Left lung (tissue), 10 donors: Measurements from ENCODE around the gene AGAP1. TPM values are rescaled to one million over a fixed set of nuclear protein-coding genes. Genes with fewer than 3 reads are reported as not detected.
A peak's percentile ranks its signal among the peaks of the same experiment; 100 is the strongest.
"Not testable (repeated sequence)": the region's sequence is repeated elsewhere in the genome, so short reads cannot be mapped to it uniquely, and the experiment has no call there.

Experiments used
- ATAC-seq: fragments of 200-7000 bp; cut with Tn5 transposase; one replicate; pipeline ENCODE4 v1.9.1; 2020; ENCODE audit warnings: moderate library complexity
- DNase-seq, 4 donors: peaks; one replicate each; pipeline ENCODE4 v3.0.0-alpha.2; 2013 to 2020
- H3K27ac ChIP-seq, 2 donors: fragments of 200-600 bp; sonication (generic) in 1 of 2; one replicate each; pipeline versions ENCODE4 v1.5.0 to v1.8.0; 2020 to 2021
- H3K27me3 ChIP-seq, 2 donors: fragments of 200-600 bp; sonication (generic) in 1 of 2; one replicate each; pipeline versions ENCODE4 v1.5.0 to v1.8.0; 2020 to 2021
- H3K36me3 ChIP-seq, 2 donors: fragments of 200-600 bp; sonication (generic) in 1 of 2; one replicate each; pipeline versions ENCODE4 v1.5.0 to v1.8.0; 2020 to 2021
- H3K4me1 ChIP-seq, 2 donors: fragments of 200-600 bp; one replicate each; pipeline ENCODE4 v1.8.0; 2021
- H3K4me3 ChIP-seq, 2 donors: fragments of 200-600 bp; sonication (generic) in 1 of 2; one replicate each; pipeline versions ENCODE4 v1.5.0 to v1.8.0; 2020 to 2021; ENCODE audit warnings: mild to moderate bottlenecking in 1 of 2
- H3K9me3 ChIP-seq, 2 donors: fragments of 200-600 bp; sonication (generic) in 1 of 2; one replicate each; pipeline versions ENCODE4 v1.5.0 to v1.8.0; 2020 to 2021
- CTCF ChIP-seq, 2 donors: fragments of 200-600 bp; sonication (generic) in 1 of 2; IDR thresholded peaks; one replicate each; pipeline versions ENCODE4 v1.5.0 to v1.8.0; 2021; ENCODE audit warnings: antibody characterized with exemption in 2 of 2
- intact Hi-C, 2 donors: fragments of 100-400 bp; cut with DNase I; formaldehyde crosslinking; loops; one replicate each; pipeline versions ENCODE4 v1.11.2 to v1.14.2; 2022
- polyA plus RNA-seq, 6 donors: library from polyadenylated mRNA; unstranded; fragments of 120-200 nt; gene quantifications; one replicate each; pipeline ENCODE4 v1.2.1, GENCODE V29; 2013; ENCODE audit not compliant: insufficient read length in 6 of 6
- total RNA-seq, 2 donors: library from RNA; stranded (reverse); fragmentation: NEBNext Ultra II Directional; extraction: Animal tissue kit (Norgen Biotek cat#: 25700); gene quantifications; one replicate each; pipeline ENCODE4 v1.2.1, GENCODE V29; 2021
- donor health status: DM: no; HTN: yes; CAD: no.
- donor health status: DM: no; HTN: no; CAD: no.

The AGAP1 gene
- total and polyA plus RNA-seq, 8 donors, result 13.1 to 25.4 (median 22.4) TPM

- DNase-seq (peak in 1 of 4 donors; percentile 43), ATAC-seq (no peak)
- no peak overlapping the region for H3K4me3 ChIP-seq
- no peak overlapping the region for H3K27ac ChIP-seq
- no peaks in the 10 kb centered on the region for H3K36me3 ChIP-seq
- no peaks in the 10 kb centered on the region for H3K9me3 ChIP-seq
- no peaks in the 10 kb centered on the region for H3K27me3 ChIP-seq
- intact Hi-C loops, result no loop called here
- no peak for TF ChIP-seq CTCF (IDR thresholded peaks at IDR 0.05)
- H3K4me1 ChIP-seq, result no peaks in the 10 kb centered on the region
These were observed 596.2 kb downstream of the AGAP1 start for GRCh38 chr2:236090027-236090382.

- intact Hi-C loops, H3K27me3 ChIP-seq, H3K36me3 ChIP-seq, H3K9me3 ChIP-seq, DNase-seq, H3K4me3 ChIP-seq, ATAC-seq, H3K4me1 ChIP-seq, H3K27ac ChIP-seq: not testable (repeated sequence)
These were observed 597.0 kb downstream of the AGAP1 start for GRCh38 chr2:236090826-236091225.

- Histone ChIP-seq H3K27ac (no peak overlapping the region), H3K36me3 (no peaks in the 10 kb centered on the region), H3K9me3 (no peaks in the 10 kb centered on the region), H3K27me3 (no peaks in the 10 kb centered on the region), H3K4me3 (no peak overlapping the region), H3K4me1 (no peaks in the 10 kb centered on the region)
- ATAC-seq (no peak), DNase-seq (no peak)
- intact Hi-C loops, result no loop called here
- TF ChIP-seq CTCF (IDR thresholded peaks at IDR 0.05), result no peak
These were observed 598.9 kb downstream of the AGAP1 start for GRCh38 chr2:236092714-236093113.

- ATAC-seq, result no peak
- no peaks in the 10 kb centered on the region for H3K36me3 ChIP-seq
- H3K27me3 ChIP-seq, result no peaks in the 10 kb centered on the region
- TF ChIP-seq CTCF (IDR thresholded peaks at IDR 0.05), result no peak
- H3K9me3 ChIP-seq, result no peaks in the 10 kb centered on the region
- H3K4me1 ChIP-seq, result no peaks in the 10 kb centered on the region
- H3K4me3 ChIP-seq, result no peak overlapping the region
- no peak for DNase-seq
- H3K27ac ChIP-seq, result no peak overlapping the region
- intact Hi-C loops, result no loop called here
These were observed 599.3 kb downstream of the AGAP1 start for GRCh38 chr2:236093134-236093533.

- DNase-seq (no peak), ATAC-seq (no peak)
- no peak overlapping the region for H3K27ac ChIP-seq
- TF ChIP-seq CTCF (IDR thresholded peaks at IDR 0.05), result no peak
- no peaks in the 10 kb centered on the region for H3K27me3 ChIP-seq
- H3K4me3 ChIP-seq, result no peak overlapping the region
- no peaks in the 10 kb centered on the region for H3K36me3 ChIP-seq
- no peaks in the 10 kb centered on the region for H3K4me1 ChIP-seq
- no peaks in the 10 kb centered on the region for H3K9me3 ChIP-seq
- intact Hi-C loops, result no loop called here
These were observed 601.7 kb downstream of the AGAP1 start for GRCh38 chr2:236095504-236095903.

GRCh38 chr2:236101311-236101950 lies 607.6 kb downstream of the AGAP1 start:
- Histone ChIP-seq H3K4me1 (no peaks in the 10 kb centered on the region), H3K36me3 (no peaks in the 10 kb centered on the region), H3K27ac (no peak overlapping the region), H3K27me3 (no peaks in the 10 kb centered on the region), H3K9me3 (no peaks in the 10 kb centered on the region), H3K4me3 (no peak overlapping the region)
- intact Hi-C loops, result no loop called here
- no peak for DNase-seq
- TF ChIP-seq CTCF (IDR thresholded peaks at IDR 0.05), result no peak
- no peak for ATAC-seq
